ENCODE data around the gene ODAD3.

The ODAD3 gene

DNA sequence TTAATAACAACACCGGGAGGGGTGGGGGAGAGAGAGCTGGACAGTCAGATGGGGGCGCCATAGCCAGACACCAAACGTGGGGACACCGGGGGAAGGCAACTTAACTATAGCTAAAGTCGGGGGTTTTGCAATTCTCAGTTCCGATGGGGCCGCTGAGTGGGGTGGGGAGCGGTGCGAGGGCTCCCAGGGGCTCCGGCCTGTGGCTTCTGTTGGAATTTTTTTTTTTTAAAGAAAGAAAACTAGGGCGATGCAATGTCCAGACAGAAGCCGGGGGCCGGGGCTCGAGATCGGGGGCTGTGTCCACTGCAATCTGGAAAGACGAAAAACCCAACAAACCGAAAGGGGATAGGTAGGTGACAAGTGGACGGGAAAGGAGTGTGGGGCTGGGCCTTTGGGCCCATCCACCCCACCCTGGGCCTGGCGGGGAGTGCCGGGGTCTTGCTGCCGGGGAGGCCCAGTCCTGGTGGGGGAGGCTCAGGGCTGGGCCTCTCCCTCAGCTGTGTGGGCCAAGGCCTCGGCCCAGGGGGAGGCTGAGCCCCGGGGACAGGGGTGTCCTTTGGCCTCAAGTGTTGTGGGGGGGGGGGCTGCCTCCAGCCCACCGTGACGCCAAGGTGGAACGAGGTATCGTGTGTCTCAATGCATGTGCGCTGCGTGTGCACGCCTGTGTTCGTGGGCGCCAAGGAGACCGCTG is 17.8 kb upstream of the ODAD3 start:
- TF ChIP-seq TAF1 (IDR thresholded peaks at IDR 0.05; ENCODE audit: borderline replicate concordance, insufficient read depth, low read length) = no peak
- no peak for TF ChIP-seq SIN3A (IDR thresholded peaks at IDR 0.05; ENCODE audit: borderline replicate concordance, insufficient read depth, low read length)
- no peak for TF ChIP-seq POLR2AphosphoS5 (IDR thresholded peaks at IDR 0.05; ENCODE audit: low read depth, low read length)

GRCh38 chr19:11451871-11452619 is 17.1 kb upstream of the ODAD3 start:
- TF ChIP-seq REST (IDR thresholded peaks at IDR 0.05; ENCODE audit: insufficient read depth in 1 of 2, low read depth in 2 of 2, low read length in 2 of 2) = no peak
- TF ChIP-seq FOXP2 (optimal IDR thresholded peaks at IDR 0.05; ENCODE audit: borderline replicate concordance, extremely low read depth, extremely low read length, insufficient read depth) = no peak
- TF ChIP-seq POLR2AphosphoS5 (IDR thresholded peaks at IDR 0.05; ENCODE audit: low read depth, low read length) = no peak
- TF ChIP-seq TAF1 (IDR thresholded peaks at IDR 0.05; ENCODE audit: borderline replicate concordance, insufficient read depth, low read length) = no peak
- no peak for TF ChIP-seq SIN3A (IDR thresholded peaks at IDR 0.05; ENCODE audit: borderline replicate concordance, insufficient read depth, low read length)

DNA sequence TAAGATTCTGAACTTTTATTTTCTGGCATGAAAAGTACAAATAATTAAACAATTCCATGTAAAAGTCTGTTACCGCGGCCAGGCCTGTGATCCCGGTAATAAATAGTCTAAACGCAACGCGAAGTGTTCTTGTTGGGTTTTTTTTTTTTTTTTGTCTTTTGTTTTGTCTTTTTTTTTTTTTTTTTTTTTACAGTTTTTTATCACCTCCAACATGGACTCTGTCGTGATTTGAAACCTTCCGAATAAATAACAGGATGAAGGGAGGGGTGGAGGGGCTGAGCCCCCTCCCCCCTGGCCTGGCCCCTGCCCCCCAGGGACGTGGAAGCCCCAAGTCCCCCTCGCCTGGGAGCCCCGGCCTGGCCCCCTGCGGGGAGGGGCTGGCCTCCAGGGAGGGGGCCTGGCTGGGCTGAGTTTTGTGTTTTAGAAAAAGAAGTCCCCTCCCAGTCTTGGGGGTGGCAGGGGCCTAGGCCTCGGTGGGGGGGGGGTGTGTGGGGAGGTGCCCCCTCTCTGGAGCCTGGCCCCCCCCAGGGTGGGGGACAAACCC is 16.5 kb upstream of the ODAD3 start:
- TF ChIP-seq SIN3A (IDR thresholded peaks at IDR 0.05; ENCODE audit: borderline replicate concordance, insufficient read depth, low read length) = no peak
- TF ChIP-seq TAF1 (IDR thresholded peaks at IDR 0.05; ENCODE audit: borderline replicate concordance, insufficient read depth, low read length) = no peak
- TF ChIP-seq REST (IDR thresholded peaks at IDR 0.05; ENCODE audit: insufficient read depth in 1 of 2, low read depth in 2 of 2, low read length in 2 of 2) = no peak
- TF ChIP-seq POLR2AphosphoS5 (IDR thresholded peaks at IDR 0.05; ENCODE audit: low read depth, low read length) = no peak
- no peak for TF ChIP-seq FOXP2 (optimal IDR thresholded peaks at IDR 0.05; ENCODE audit: borderline replicate concordance, extremely low read depth, extremely low read length, insufficient read depth)

DNA sequence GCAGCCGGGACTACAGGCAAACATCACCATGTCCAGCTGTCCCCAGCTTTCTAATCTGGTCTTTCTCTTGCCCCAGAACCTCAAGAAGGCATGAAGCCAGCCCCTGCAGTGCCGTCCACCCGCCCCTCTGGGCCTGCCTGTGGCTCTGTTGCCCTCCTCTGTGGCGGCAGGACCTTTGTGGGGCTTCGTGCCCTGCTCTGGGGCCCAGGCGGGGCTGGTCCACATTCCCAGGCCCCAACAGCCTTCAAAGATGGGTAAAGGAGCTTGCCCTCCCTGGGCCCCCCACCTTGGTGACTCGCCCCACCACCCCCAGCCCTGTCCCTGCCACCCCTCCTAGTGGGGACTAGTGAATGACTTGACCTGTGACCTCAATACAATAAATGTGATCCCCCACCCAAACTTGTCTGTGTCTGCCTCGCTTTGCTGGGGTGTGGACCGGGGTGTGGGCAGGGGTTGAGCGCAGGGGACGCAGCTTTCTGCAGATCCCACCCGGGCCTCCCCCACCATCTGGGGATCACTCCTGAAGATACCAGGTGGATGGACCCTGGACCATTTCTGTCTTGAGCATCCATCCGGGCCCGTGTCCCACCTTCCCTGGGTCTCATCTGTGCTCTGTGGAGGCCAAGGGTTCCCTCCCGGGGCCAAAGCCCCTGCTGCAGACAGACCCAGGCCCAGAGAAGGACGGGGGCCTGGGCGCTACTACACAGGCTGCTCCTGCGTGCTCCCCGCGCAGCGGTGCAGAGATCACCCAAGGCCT is 15.8 kb upstream of the ODAD3 start:
- TF ChIP-seq FOXP2 (optimal IDR thresholded peaks at IDR 0.05; ENCODE audit: borderline replicate concordance, extremely low read depth, extremely low read length, insufficient read depth) (no peak), POLR2AphosphoS5 (IDR thresholded peaks at IDR 0.05; ENCODE audit: low read depth, low read length) (no peak), TAF1 (IDR thresholded peaks at IDR 0.05; ENCODE audit: borderline replicate concordance, insufficient read depth, low read length) (no peak), SIN3A (IDR thresholded peaks at IDR 0.05; ENCODE audit: borderline replicate concordance, insufficient read depth, low read length) (no peak), REST (IDR thresholded peaks at IDR 0.05; ENCODE audit: insufficient read depth in 1 of 2, low read depth in 2 of 2, low read length in 2 of 2) (no peak)

DNA sequence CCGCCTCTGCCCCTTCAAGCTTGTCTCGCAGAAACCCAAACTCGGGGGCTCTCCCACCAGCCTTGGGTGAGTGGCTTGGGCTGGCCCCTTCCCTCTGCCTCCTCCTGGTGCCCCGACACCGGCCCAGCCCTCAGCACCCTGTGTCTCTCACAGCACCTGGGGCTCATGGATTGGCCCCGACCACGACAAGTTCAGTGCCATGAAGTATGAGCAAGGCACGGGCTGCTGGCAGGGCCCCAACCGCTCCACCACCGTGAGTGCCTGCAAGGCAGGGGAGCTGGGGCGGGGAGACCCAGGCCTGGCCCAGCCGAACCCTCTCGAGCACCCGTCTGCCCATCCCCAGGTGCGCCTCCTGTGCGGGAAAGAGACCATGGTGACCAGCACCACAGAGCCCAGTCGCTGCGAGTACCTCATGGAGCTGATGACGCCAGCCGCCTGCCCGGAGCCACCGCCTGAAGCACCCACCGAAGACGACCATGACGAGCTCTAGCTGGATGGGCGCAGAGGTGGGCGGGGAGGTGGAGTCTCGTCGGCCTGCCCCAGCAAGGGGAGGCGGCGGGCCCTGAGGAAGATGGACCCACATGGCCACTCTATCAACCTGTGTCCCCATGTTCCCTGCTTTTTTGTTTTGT is 14.1 kb upstream of the ODAD3 start:
- no peak for TF ChIP-seq POLR2AphosphoS5 (IDR thresholded peaks at IDR 0.05; ENCODE audit: low read depth, low read length)
- no peak for TF ChIP-seq FOXP2 (optimal IDR thresholded peaks at IDR 0.05; ENCODE audit: borderline replicate concordance, extremely low read depth, extremely low read length, insufficient read depth)
- no peak for TF ChIP-seq TAF1 (IDR thresholded peaks at IDR 0.05; ENCODE audit: borderline replicate concordance, insufficient read depth, low read length)
- no peak for TF ChIP-seq SIN3A (IDR thresholded peaks at IDR 0.05; ENCODE audit: borderline replicate concordance, insufficient read depth, low read length)
- TF ChIP-seq REST (IDR thresholded peaks at IDR 0.05; ENCODE audit: insufficient read depth in 1 of 2, low read depth in 2 of 2, low read length in 2 of 2) = no peak
